ENCODE measurements around the gene MPST. TPM values are rescaled to one million over a fixed set of nuclear protein-coding genes. Genes with fewer than 3 reads are reported as not detected.
A peak's percentile ranks its signal among the peaks of the same experiment; 100 is the strongest.

MPST gene
- total RNA-seq, 4 donors from 2014 or later = 99.0 to 171 (median 143) TPM

DNA sequence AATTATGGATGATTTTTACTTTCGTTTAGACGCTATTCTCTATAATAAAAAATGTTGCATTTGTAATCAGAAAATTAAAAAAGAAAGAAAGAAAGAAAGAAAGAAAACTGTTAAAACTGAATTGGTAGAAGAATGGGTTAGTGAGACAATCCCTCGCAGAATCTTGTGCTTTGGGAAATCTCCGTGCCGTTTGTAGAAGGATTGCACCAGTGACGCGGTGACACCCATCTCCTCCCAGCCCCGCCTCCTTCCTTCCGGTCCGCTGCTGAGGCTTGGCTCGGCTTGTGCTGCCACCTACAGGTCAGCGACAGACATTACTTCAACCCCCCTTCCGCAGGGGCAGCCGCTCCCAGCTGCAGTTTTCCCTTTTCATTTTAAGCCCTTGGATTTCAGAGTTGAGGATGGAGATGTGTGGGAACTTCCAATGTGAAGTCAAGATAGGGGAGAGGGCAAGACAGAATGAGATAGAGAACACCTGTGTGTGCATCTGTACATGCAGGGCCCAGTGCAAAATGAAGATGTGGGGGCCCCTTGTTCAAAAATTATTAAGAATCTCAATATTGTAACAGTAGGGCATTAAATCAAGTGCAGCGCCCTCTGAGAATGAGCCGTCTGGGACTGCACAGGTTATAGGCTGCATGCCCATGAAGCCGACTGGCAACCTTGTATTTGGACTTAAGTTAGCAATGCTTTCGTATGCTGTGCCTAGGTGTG, 41.4 kb upstream of the MPST start:
- Histone ChIP-seq H3K27me3 (no peaks in the 10 kb centered on the region), H3K27ac (no peak overlapping the region), H3K36me3 (no peaks in the 10 kb centered on the region), H3K4me1 (peaks cover 13% of the 10 kb centered on the region), H3K9me3 (no peaks in the 10 kb centered on the region), H3K4me3 (peak overlapping the region; percentile 39)
- TF ChIP-seq POLR2A (IDR thresholded peaks at IDR 0.05) = no peak
- TF ChIP-seq CTCF (IDR thresholded peaks at IDR 0.05) = peak; percentile 92 to 95
- 8% methylated on average over 18 of the region's 18 CpGs for WGBS
- peak; percentile 94 to 96 for DNase-seq (ENCODE audit: low spot score in 2 of 2)

DNA sequence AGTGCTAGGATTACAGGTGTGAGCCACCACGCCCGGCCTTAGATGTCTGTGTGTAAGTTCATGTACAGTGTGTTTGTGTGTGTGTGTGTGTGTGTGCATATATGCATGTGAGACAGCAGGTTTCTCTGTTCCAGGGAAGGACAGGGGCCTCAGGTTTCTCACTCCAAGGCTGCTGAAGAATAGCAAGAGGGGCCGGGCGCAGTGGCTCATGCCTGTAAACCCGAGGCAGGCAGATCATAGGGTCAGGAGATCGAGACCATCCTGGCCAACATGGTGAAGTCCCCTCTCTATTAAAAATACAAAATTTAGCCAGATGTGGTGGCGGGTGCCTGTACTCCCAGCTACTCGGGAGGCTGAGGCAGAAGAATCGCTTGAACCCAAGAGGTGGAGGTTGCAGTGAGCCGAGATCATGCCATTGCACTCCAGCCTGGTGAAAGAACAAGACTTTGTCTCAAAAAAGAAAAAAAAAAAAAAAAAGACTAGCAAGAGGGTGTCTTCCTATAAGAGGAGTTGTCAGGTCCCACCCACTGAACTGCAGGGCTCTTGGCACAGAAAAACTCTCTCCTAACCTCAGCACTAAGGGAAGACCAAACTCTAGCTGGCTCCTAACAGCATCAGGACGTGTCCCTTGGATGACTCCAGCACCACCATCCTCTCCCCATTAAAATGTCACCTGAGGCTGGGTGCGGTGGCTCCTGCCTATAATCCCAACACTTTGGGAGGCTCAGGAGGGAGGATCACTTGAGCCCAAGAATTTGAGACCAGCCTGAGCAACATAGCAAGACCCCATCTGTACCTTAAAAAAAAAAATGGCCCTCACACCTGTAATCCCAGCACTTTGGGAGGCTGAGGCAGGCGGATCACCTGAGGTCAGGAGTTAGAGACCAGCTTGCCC, 40.3 kb upstream of the MPST start:
- Histone ChIP-seq H3K27me3 (peaks cover 9% of the 10 kb centered on the region), H3K4me3 (no peak overlapping the region), H3K27ac (no peak overlapping the region), H3K9me3 (no peaks in the 10 kb centered on the region), H3K4me1 (peaks cover 13% of the 10 kb centered on the region), H3K36me3 (no peaks in the 10 kb centered on the region)
- no peak for DNase-seq (ENCODE audit: low spot score in 2 of 2)
- TF ChIP-seq POLR2AphosphoS5 (IDR thresholded peaks at IDR 0.05) = no peak
- TF ChIP-seq POLR2A (IDR thresholded peaks at IDR 0.05) = no peak
- TF ChIP-seq EP300 (IDR thresholded peaks at IDR 0.05) = no peak
- no peak for TF ChIP-seq CTCF (IDR thresholded peaks at IDR 0.05)
- WGBS = 81% methylated on average over 9 of the region's 13 CpGs

GRCh38 chr22:36981247-36981775, 38.2 kb upstream of the MPST start:
- peaks cover 6% of the 10 kb centered on the region for H3K9me3 ChIP-seq
- DNase-seq (ENCODE audit: low spot score in 2 of 2) = no peak
- H3K27ac ChIP-seq = no peak overlapping the region
- 55% methylated on average over 12 of the region's 16 CpGs for WGBS
- H3K4me1 ChIP-seq = peaks cover 13% of the 10 kb centered on the region
- H3K36me3 ChIP-seq = no peaks in the 10 kb centered on the region
- TF ChIP-seq EP300 (IDR thresholded peaks at IDR 0.05) (no peak), CTCF (IDR thresholded peaks at IDR 0.05) (no peak)
- H3K27me3 ChIP-seq = peaks cover 9% of the 10 kb centered on the region
- H3K4me3 ChIP-seq = no peak overlapping the region

- Histone ChIP-seq H3K4me3 (no peak overlapping the region), H3K4me1 (peaks cover 13% of the 10 kb centered on the region), H3K9me3 (peaks cover 6% of the 10 kb centered on the region), H3K27me3 (peaks cover 9% of the 10 kb centered on the region), H3K27ac (no peak overlapping the region), H3K36me3 (no peaks in the 10 kb centered on the region)
- no peak for DNase-seq (ENCODE audit: low spot score in 2 of 2)
- TF ChIP-seq POLR2AphosphoS5 (IDR thresholded peaks at IDR 0.05) (no peak), CTCF (IDR thresholded peaks at IDR 0.05) (no peak), POLR2A (IDR thresholded peaks at IDR 0.05) (no peak), EP300 (IDR thresholded peaks at IDR 0.05) (no peak)
- 77% methylated on average over 5 of the region's 5 CpGs for WGBS
Observed at GRCh38 chr22:36982136-36982535, 37.4 kb upstream of the MPST start.

Data from suprapubic skin (tissue), 4 donors.